GM12891 (cell line): ENCODE data around the gene DDX23.

Source experiments
- PAX5 ChIP-seq: IDR thresholded peaks from 2 replicates; pipeline ENCODE4 v1.6.1; 2011; ENCODE audit warnings: low read length, moderate library complexity, mild to moderate bottlenecking; ENCODE audit not compliant: insufficient read depth, severe bottlenecking
- POLR2A ChIP-seq: IDR thresholded peaks from 2 replicates; pipeline ENCODE4 v1.6.1; 2011; ENCODE audit warnings: low read depth, low read length, control low read depth
- POLR2AphosphoS5 ChIP-seq: IDR thresholded peaks from 2 replicates; pipeline ENCODE4 v1.6.1; 2011; ENCODE audit warnings: low read depth, low read length, control low read depth

- no peak for TF ChIP-seq PAX5
- TF ChIP-seq POLR2A = no peak
- no peak for TF ChIP-seq POLR2AphosphoS5
Observed at GRCh38 chr12:48854488-48854887, 2.5 kb upstream of the DDX23 start.
